ENCODE data around the gene ARHGAP24.

GRCh38 chr4:85482010-85482738 lies 7.2 kb downstream of the ARHGAP24 start:
- no peak for TF ChIP-seq CTCF (IDR thresholded peaks at IDR 0.05)
- TF ChIP-seq POLR2A (IDR thresholded peaks at IDR 0.05): no peak
